MM.1S (cell line): ENCODE measurements around the gene ORC3.
A peak's percentile ranks its signal among the peaks of the same experiment; 100 is the strongest.
"Not testable (repeated sequence)": the region's sequence is repeated elsewhere in the genome, so short reads cannot be mapped to it uniquely, and the experiment has no call there.

Source experiments
- DNase-seq: peaks from one replicate; pipeline ENCODE4 v3.0.0-alpha.2; 2015
- H2AFZ ChIP-seq: fragments of 300-600 bp; sonication (generic); 2 replicates; pipeline ENCODE4 v1.6.0; 2016; ENCODE audit warnings: antibody characterized with exemption, low read length
- H3F3A ChIP-seq: fragments of 300-600 bp; sonication (generic); 2 replicates; pipeline ENCODE4 v1.6.1; 2016; ENCODE audit warnings: mild to moderate bottlenecking, antibody characterized with exemption, low read length, moderate library complexity, mixed read lengths; ENCODE audit not compliant: insufficient read depth
- H3K27ac ChIP-seq: fragments of 300-600 bp; sonication (generic); 2 replicates; pipeline ENCODE4 v1.5.1; 2016; ENCODE audit warnings: mild to moderate bottlenecking, low read length
- H3K27me3 ChIP-seq: fragments of 300-600 bp; sonication (generic); replicated peaks from 2 replicates; pipeline ENCODE4 v1.6.0; 2016; ENCODE audit warnings: low read length; ENCODE audit not compliant: insufficient read depth
- H3K36me3 ChIP-seq: fragments of 300-600 bp; sonication (generic); replicated peaks from 2 replicates; pipeline ENCODE4 v1.6.1; 2016; ENCODE audit warnings: mild to moderate bottlenecking, low read length, mixed read lengths; ENCODE audit not compliant: insufficient read depth
- H3K4me1 ChIP-seq: fragments of 300-600 bp; sonication (generic); 2 replicates; pipeline ENCODE4 v1.6.1; 2016; ENCODE audit warnings: low read length, mixed read lengths
- H3K4me2 ChIP-seq: fragments of 300-600 bp; sonication (generic); 2 replicates; pipeline ENCODE4 v1.6.0; 2016; ENCODE audit warnings: low read depth, low read length
- H3K4me3 ChIP-seq: fragments of 300-600 bp; sonication (generic); 2 replicates; pipeline ENCODE4 v1.5.1; 2016; ENCODE audit warnings: low read length, mixed read lengths
- H3K79me2 ChIP-seq: fragments of 300-600 bp; sonication (generic); 2 replicates; pipeline ENCODE4 v1.6.1; 2016; ENCODE audit warnings: mixed run types, low read length, mixed read lengths
- H3K9ac ChIP-seq: fragments of 300-600 bp; sonication (generic); 2 replicates; pipeline ENCODE4 v1.6.1; 2016; ENCODE audit warnings: low read length, mixed read lengths
- H3K9me2 ChIP-seq: fragments of 300-600 bp; sonication (generic); replicated peaks from 2 replicates; pipeline ENCODE4 v1.6.1; 2016; ENCODE audit warnings: mild to moderate bottlenecking, low read length, mixed read lengths; ENCODE audit not compliant: insufficient read depth
- H3K9me3 ChIP-seq: fragments of 300-600 bp; sonication (generic); replicated peaks from 2 replicates; pipeline ENCODE4 v1.6.1; 2016; ENCODE audit warnings: mild to moderate bottlenecking, low read length, mixed read lengths; ENCODE audit not compliant: insufficient read depth
- H4K20me1 ChIP-seq: fragments of 300-600 bp; sonication (generic); 2 replicates; pipeline ENCODE4 v1.6.1; 2016; ENCODE audit warnings: mild to moderate bottlenecking, low read length, moderate library complexity, mixed read lengths; ENCODE audit not compliant: insufficient read depth
- CTCF ChIP-seq: fragments of 300-600 bp; sonication (generic); IDR thresholded peaks from 2 replicates; pipeline ENCODE4 v1.5.1; 2016; ENCODE audit warnings: antibody characterized with exemption, low read length, mixed read lengths
- EZH2 ChIP-seq: fragments of 300-600 bp; sonication (generic); optimal IDR thresholded peaks from 2 replicates; pipeline ENCODE3; 2017; ENCODE audit warnings: low read depth, mild to moderate bottlenecking, antibody characterized with exemption, low read length, mixed read lengths
- EZH2phosphoT487 ChIP-seq: fragments of 300-600 bp; sonication (generic); IDR thresholded peaks from 2 replicates; pipeline ENCODE4 v1.6.1; 2018; ENCODE audit warnings: antibody characterized with exemption, low read length

Gene ORC3

GRCh38 chr6:87702589-87702945 is 112.6 kb downstream of the ORC3 start:
- TF ChIP-seq CTCF, result no peak
- no peak for TF ChIP-seq EZH2phosphoT487
- no peak for TF ChIP-seq EZH2
- peak overlapping the region; percentile 69 for H3K4me3 ChIP-seq

GRCh38 chr6:87703039-87703438 is 113.1 kb downstream of the ORC3 start:
- peak overlapping the region; percentile 52; the same call in 1 of the 2 replicates for H3K27ac ChIP-seq
- H3K4me2 ChIP-seq, result peak overlapping the region; percentile 61
- peaks cover 40% of the 10 kb centered on the region for H3K79me2 ChIP-seq
- not testable (repeated sequence) for DNase-seq, H3K27me3 ChIP-seq, H3K36me3 ChIP-seq, H3K9me2 ChIP-seq, H3K9me3 ChIP-seq, H3K4me1 ChIP-seq
- peak overlapping the region; percentile 4; the same call in 1 of the 2 replicates for H3K9ac ChIP-seq
- H3K4me3 ChIP-seq, result peak overlapping the region; percentile 69
- H4K20me1 ChIP-seq, result peaks cover 12% of the 10 kb centered on the region; the same call in 1 of the 2 replicates
- H3F3A ChIP-seq, result peaks cover 26% of the 10 kb centered on the region
- H2AFZ ChIP-seq, result peak overlapping the region; percentile 77

More at GRCh38 chr6:87702589-87702945, 112.6 kb downstream of the ORC3 start:
- H3K9ac ChIP-seq, result peak overlapping the region; percentile 4; the same call in 1 of the 2 replicates
- H4K20me1 ChIP-seq, result peaks cover 16% of the 10 kb centered on the region
- H3K4me2 ChIP-seq, result peak overlapping the region; percentile 61
- H3F3A ChIP-seq, result peaks cover 26% of the 10 kb centered on the region
- H2AFZ ChIP-seq, result peak overlapping the region; percentile 77
- H3K4me1 ChIP-seq, result peaks cover 10% of the 10 kb centered on the region
- no peaks in the 10 kb centered on the region for H3K9me2 ChIP-seq
- peaks cover 45% of the 10 kb centered on the region for H3K79me2 ChIP-seq
- H3K9me3 ChIP-seq, result no peaks in the 10 kb centered on the region
- H3K27me3 ChIP-seq, result no peaks in the 10 kb centered on the region
- H3K27ac ChIP-seq, result peak overlapping the region; percentile 52; the same call in 1 of the 2 replicates
- H3K36me3 ChIP-seq, result peaks cover 5% of the 10 kb centered on the region; the same call in 1 of the 2 replicates
- no peak for DNase-seq

- Histone ChIP-seq H3K36me3 (no peaks in the 10 kb centered on the region), H4K20me1 (no peaks in the 10 kb centered on the region), H3K9ac (no peak overlapping the region), H3K9me3 (no peaks in the 10 kb centered on the region), H3K4me2 (no peak overlapping the region), H3K79me2 (peaks cover 19% of the 10 kb centered on the region), H3K9me2 (no peaks in the 10 kb centered on the region), H3K4me1 (no peaks in the 10 kb centered on the region), H2AFZ (no peak overlapping the region), H3F3A (peaks cover 14% of the 10 kb centered on the region), H3K4me3 (no peak overlapping the region), H3K27me3 (no peaks in the 10 kb centered on the region), H3K27ac (no peak overlapping the region)
- TF ChIP-seq CTCF, result no peak
- TF ChIP-seq EZH2phosphoT487, result no peak
- TF ChIP-seq EZH2, result no peak
- no peak for DNase-seq
These were observed 115.2 kb downstream of the ORC3 start for GRCh38 chr6:87705070-87705691.

GRCh38 chr6:87706187-87706966 is 116.4 kb downstream of the ORC3 start:
- no peak overlapping the region for H3K4me2 ChIP-seq
- H4K20me1 ChIP-seq, result no peaks in the 10 kb centered on the region
- H3K9me3 ChIP-seq, result no peaks in the 10 kb centered on the region
- DNase-seq, result no peak
- no peak overlapping the region for H2AFZ ChIP-seq
- no peak overlapping the region for H3K9ac ChIP-seq
- H3F3A ChIP-seq, result peaks cover 14% of the 10 kb centered on the region
- H3K4me1 ChIP-seq, result no peaks in the 10 kb centered on the region
- no peak for TF ChIP-seq CTCF
- TF ChIP-seq EZH2, result no peak
- no peak for TF ChIP-seq EZH2phosphoT487
- no peak overlapping the region for H3K27ac ChIP-seq
- no peaks in the 10 kb centered on the region for H3K9me2 ChIP-seq
- H3K27me3 ChIP-seq, result no peaks in the 10 kb centered on the region
- H3K4me3 ChIP-seq, result no peak overlapping the region
- H3K79me2 ChIP-seq, result peaks cover 7% of the 10 kb centered on the region
- H3K36me3 ChIP-seq, result no peaks in the 10 kb centered on the region

- H3K79me2 ChIP-seq, H3K4me3 ChIP-seq, H3K9ac ChIP-seq, H2AFZ ChIP-seq, H4K20me1 ChIP-seq, H3F3A ChIP-seq, H3K4me2 ChIP-seq, H3K36me3 ChIP-seq, H3K9me3 ChIP-seq, H3K27me3 ChIP-seq, H3K27ac ChIP-seq, H3K9me2 ChIP-seq, DNase-seq, H3K4me1 ChIP-seq: not testable (repeated sequence)
These were observed 118.9 kb downstream of the ORC3 start for GRCh38 chr6:87708581-87709427.
